ENCODE results near the gene SEMA5A.

Gene SEMA5A

GRCh38 chr5:9015937-9016270 lies 530.0 kb downstream of the SEMA5A start:
- H3K9me3 ChIP-seq (ENCODE audit: control insufficient read depth, insufficient read depth, low read depth, low read length), result no peaks in the 10 kb centered on the region
- H3K4me3 ChIP-seq (ENCODE audit: low read depth, low read length), result no peak overlapping the region
- no peaks in the 10 kb centered on the region for H3K4me1 ChIP-seq (ENCODE audit: control insufficient read depth, insufficient read depth, low read length)
- H3K36me3 ChIP-seq (ENCODE audit: control insufficient read depth in 2 of 2, insufficient read depth in 1 of 2, low read length in 2 of 2), result no peaks in the 10 kb centered on the region
- ChIA-PET POLR2A (no interaction called here), CTCF (no interaction called here)
- H3K27ac ChIP-seq (ENCODE audit: extremely low read depth, low read depth, low read length), result no peak overlapping the region
- TF ChIP-seq HOXC10 (CRISPR knock-in tag; IDR thresholded peaks at IDR 0.05), result no peak
- TF ChIP-seq REPIN1 (tag by site-specific recombination; IDR thresholded peaks at IDR 0.05; ENCODE audit: low read depth), result no peak
- no peak for TF ChIP-seq ZFP41 (tag by site-specific recombination; IDR thresholded peaks at IDR 0.05; ENCODE audit: borderline replicate concordance)
- TF ChIP-seq PRDM10 (tag by site-specific recombination; IDR thresholded peaks at IDR 0.05), result no peak
- TF ChIP-seq ZNF501 (tag by site-specific recombination; IDR thresholded peaks at IDR 0.05), result no peak
- no peak for TF ChIP-seq REST (tag by site-specific recombination; IDR thresholded peaks at IDR 0.05)
- TF ChIP-seq ZNF677 (tag by site-specific recombination; IDR thresholded peaks at IDR 0.05), result no peak
- no peak for TF ChIP-seq CTCF (tag by site-specific recombination; IDR thresholded peaks at IDR 0.05)
- TF ChIP-seq ZNF132 (tag by site-specific recombination; IDR thresholded peaks at IDR 0.05; ENCODE audit: borderline replicate concordance), result no peak
- TF ChIP-seq ZSCAN4 (tag by site-specific recombination; IDR thresholded peaks at IDR 0.05), result no peak
- TF ChIP-seq SALL2 (tag by site-specific recombination; IDR thresholded peaks at IDR 0.05; ENCODE audit: borderline replicate concordance), result no peak
- no peak for TF ChIP-seq ZNF416 (tag by site-specific recombination; IDR thresholded peaks at IDR 0.05)
- no peak for TF ChIP-seq ZNF548 (tag by site-specific recombination; IDR thresholded peaks at IDR 0.05)
- TF ChIP-seq ZNF629 (tag by site-specific recombination; IDR thresholded peaks at IDR 0.05), result no peak
- no peak for TF ChIP-seq SP3 (tag by site-specific recombination; IDR thresholded peaks at IDR 0.05)
- no peak for TF ChIP-seq ZNF664 (tag by site-specific recombination; IDR thresholded peaks at IDR 0.05)
- no peak for TF ChIP-seq ZBTB10 (tag by site-specific recombination; IDR thresholded peaks at IDR 0.05)
